Fibroblast of mammary gland (primary cell): ENCODE results near the gene KLHL41.
"Not testable (repeated sequence)": the region's sequence is repeated elsewhere in the genome, so short reads cannot be mapped to it uniquely, and the experiment has no call there.

Experiments
- DNase-seq: peaks from one replicate; pipeline ENCODE4 v3.0.0-alpha.2; 2010; ENCODE audit warnings: low read depth
- H3K4me3 ChIP-seq: 2 replicates; pipeline ENCODE4 v1.5.1; 2011; ENCODE audit warnings: low read depth, mild to moderate bottlenecking, low read length, moderate library complexity; ENCODE audit not compliant: control insufficient read depth
- CTCF ChIP-seq: conservative IDR thresholded peaks from 2 replicates; pipeline ENCODE4 v1.5.1; 2011; ENCODE audit warnings: low read depth, low read length, inconsistent platforms; ENCODE audit not compliant: control insufficient read depth, insufficient read depth

Gene KLHL41

DNA sequence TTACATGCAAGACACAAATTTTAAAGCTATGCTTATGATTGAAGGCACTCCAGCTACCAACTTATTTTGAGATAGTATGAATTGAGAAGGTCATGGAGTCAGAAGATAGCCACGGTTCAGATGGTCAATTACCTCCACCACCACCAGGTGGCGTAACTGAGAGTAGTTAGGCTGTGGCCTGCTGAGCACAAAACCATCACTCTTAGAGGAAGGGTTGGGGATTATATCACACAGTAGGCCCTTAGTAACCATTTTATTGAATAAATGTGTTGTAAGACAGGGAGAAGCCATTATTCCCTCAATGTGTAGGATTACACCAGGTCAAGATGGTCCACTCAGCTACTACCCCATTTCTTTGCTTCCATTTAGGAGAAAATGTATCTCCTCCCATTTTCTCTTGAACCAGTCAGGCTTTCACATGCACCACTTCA is 18.8 kb downstream of the KLHL41 start:
- H3K4me3 ChIP-seq = no peak overlapping the region
- peak; percentile 64 for DNase-seq
- peak; percentile 89 for TF ChIP-seq CTCF

DNA sequence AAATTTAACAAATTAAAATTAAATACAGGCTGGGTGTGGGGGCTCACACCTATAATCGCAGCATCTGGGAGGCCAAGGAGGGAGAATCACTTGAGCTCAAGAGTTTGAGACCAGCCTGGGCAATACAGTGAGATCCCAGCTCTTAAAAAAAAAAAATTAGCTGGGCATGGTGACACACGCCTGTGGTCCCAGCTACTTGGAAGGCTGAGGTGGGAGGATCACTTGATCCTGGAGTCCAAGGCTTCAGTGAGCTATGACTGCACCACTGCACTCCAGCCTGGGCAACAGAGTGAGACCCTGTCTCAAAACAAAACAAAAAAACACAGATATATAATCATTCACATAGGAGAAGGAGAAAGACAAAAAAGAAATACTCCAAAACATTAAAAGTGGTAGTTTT is 30.0 kb downstream of the KLHL41 start:
- not testable (repeated sequence) for H3K4me3 ChIP-seq, DNase-seq

GRCh38 chr2:169540146-169540545 is 30.6 kb downstream of the KLHL41 start:
- no peak overlapping the region for H3K4me3 ChIP-seq
- DNase-seq = no peak
- TF ChIP-seq CTCF = no peak

GRCh38 chr2:169542433-169542832 is 32.9 kb downstream of the KLHL41 start:
- no peak overlapping the region for H3K4me3 ChIP-seq
- no peak for TF ChIP-seq CTCF
- DNase-seq = no peak

DNA sequence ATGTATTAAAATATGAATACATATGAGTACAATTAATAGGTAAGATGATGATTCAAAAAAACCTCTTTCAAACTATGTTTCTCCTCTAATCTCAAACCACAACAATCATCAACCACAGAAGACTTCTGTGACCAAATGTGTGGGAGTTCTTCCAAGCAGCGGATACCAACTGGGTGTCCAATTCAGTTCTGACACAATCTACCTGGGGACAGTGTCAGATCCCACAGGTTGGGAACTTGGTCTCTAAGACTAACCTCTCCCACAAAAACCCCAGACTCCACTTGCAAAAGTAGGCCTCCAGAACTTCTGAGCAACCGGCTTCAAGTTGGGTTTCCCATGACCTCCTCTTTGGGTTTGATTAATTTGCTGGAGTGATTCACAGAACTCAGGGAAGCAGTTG is 37.3 kb downstream of the KLHL41 start:
- no peak for DNase-seq
- no peak for TF ChIP-seq CTCF
- no peak overlapping the region for H3K4me3 ChIP-seq

GRCh38 chr2:169561364-169561763 is 51.9 kb downstream of the KLHL41 start:
- H3K4me3 ChIP-seq = no peak overlapping the region
- no peak for DNase-seq
- no peak for TF ChIP-seq CTCF

- not testable (repeated sequence) for H3K4me3 ChIP-seq, DNase-seq
These were observed 52.6 kb downstream of the KLHL41 start for GRCh38 chr2:169562084-169562483.

- DNase-seq = no peak
- no peak overlapping the region for H3K4me3 ChIP-seq
- no peak for TF ChIP-seq CTCF
These were observed 53.0 kb downstream of the KLHL41 start for GRCh38 chr2:169562519-169562918.
